Stimulated activated naive CD8-positive, alpha-beta T cell treated with anti-CD3 and anti-CD28 coated beads, Interleukin-15, amount 100 ng/mL, for 72 hours (primary cell): ENCODE measurements around the gene SYCP3.

Experiments
- ATAC-seq: fragments of 150-1000 bp; cut with Tn5 transposase; 2 replicates; pipeline ENCODE4 v1.10.0; 2021; ENCODE audit warnings: mild to moderate bottlenecking, moderate library complexity
- DNase-seq, 2 donors: peaks; one replicate each; pipeline ENCODE4 v3.0.0; 2021 to 2022
- H3K27ac Mint-ChIP-seq, 2 donors: one replicate each; pipeline ENCODE4 v1.8.0; 2022; ENCODE audit warnings: mild to moderate bottlenecking in 2 of 2, mixed read lengths in 2 of 2, moderate library complexity in 2 of 2
- H3K27me3 Mint-ChIP-seq: one replicate; pipeline ENCODE4 v1.8.0; 2022; ENCODE audit warnings: mixed read lengths
- H3K4me1 Mint-ChIP-seq: one replicate; pipeline ENCODE4 v1.8.0; 2022; ENCODE audit warnings: mild to moderate bottlenecking, mixed read lengths
- H3K4me3 Mint-ChIP-seq, 2 donors: one replicate each; pipeline ENCODE4 v1.8.0; 2022; ENCODE audit warnings: mild to moderate bottlenecking in 2 of 2, mixed read lengths in 2 of 2, moderate library complexity in 1 of 2
- H3K9me3 Mint-ChIP-seq, 2 donors: one replicate each; pipeline ENCODE4 v1.8.0; 2022; ENCODE audit warnings: mixed read lengths in 2 of 2

SYCP3 gene

DNA sequence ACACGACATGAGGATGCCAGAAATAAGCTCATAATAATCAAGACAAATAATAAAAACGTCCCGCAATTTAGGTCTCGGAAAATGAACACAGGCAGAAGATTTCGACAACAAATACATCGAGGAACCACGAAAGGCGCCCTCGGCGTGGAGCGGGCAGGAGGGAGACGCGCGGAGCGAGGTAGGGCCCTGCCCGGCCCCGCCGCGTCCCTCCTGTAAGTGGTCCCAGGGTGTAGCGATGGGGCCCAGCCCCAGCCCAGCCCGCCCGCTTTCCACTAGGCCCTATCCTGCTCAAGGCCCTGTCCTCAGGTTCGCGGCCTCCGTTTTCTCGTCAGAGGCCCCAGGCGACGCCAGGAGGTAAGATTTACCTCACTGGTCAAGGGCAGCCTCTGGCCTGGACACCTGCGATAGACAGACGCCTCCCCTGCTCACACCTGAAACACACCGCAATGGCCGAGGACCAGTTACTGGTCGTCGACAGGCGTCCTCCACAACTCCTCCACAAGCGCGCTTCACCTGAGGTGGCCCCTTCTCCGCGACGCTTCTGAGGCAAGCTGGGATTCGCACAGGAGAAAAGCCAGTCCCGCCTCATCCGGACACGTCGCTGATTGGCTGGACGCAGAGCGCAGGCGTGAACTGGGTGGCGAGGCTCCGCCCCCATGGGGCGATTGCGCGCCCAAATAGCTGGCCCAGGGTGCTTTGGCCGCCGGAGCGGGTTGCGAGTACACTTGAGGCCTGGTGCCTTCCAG is at the start of gene SYCP3:
SYCP3 (minus strand) TSS at position 543 of the 746 bp plus-strand sequence. CDS start 1,527 bp downstream, outside the sequence.
- H3K27me3 Mint-ChIP-seq = no peaks in the 10 kb centered on the region
- H3K9me3 Mint-ChIP-seq = no peaks in the 10 kb centered on the region
- peak within 1 kb of the TSS in 1 of 2 donors; percentile 59 for H3K27ac Mint-ChIP-seq
- no peak for DNase-seq
- peak; percentile 60 for ATAC-seq
- no peak within 1 kb of the TSS for H3K4me3 Mint-ChIP-seq
- H3K4me1 Mint-ChIP-seq = peaks cover 11% of the 10 kb centered on the region

DNA sequence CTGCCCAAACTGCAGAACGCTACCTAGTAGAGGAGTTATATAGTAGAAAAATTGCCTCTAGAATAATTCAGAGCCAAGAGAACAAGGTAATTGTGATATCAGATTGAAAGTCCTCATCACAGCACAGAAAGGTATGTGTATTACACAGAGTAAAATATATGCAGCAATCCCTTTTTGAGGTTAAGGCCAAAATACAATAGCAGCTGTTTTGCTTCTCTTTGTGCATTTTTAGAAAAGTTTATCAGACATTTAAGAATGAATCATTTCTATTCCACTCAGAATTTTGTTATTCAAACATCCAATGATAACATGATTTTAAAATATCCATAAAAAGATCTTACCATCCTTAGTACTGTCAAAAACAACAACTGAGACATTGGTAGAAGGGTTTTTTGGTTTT is 46.4 kb upstream of the SYCP3 start:
- H3K27ac Mint-ChIP-seq = no peak overlapping the region
- H3K9me3 Mint-ChIP-seq = no peaks in the 10 kb centered on the region
- H3K4me3 Mint-ChIP-seq = no peak overlapping the region
- ATAC-seq (no peak), DNase-seq (no peak)
- H3K27me3 Mint-ChIP-seq = no peaks in the 10 kb centered on the region
- H3K4me1 Mint-ChIP-seq = peaks cover 47% of the 10 kb centered on the region

DNA sequence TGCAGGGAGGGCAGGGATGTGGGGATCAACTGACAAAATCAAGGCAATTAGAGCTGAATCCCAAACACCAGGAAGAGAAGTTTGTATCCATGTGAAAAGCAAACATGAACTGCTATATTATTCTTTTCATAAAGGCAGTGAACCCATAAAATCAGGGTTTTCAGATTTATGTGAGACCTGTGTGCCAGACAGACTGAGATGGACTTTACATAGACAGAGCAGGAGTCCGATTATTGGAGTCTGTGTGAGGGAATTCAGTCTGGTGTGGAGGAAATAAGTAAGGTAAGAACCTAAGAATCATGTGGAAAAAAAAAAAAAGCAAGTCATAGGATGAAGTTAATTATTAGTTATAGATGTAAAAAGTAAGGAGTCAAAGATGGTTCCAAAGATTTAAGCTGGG is 45.1 kb upstream of the SYCP3 start:
- no peak overlapping the region for H3K27ac Mint-ChIP-seq

DNA sequence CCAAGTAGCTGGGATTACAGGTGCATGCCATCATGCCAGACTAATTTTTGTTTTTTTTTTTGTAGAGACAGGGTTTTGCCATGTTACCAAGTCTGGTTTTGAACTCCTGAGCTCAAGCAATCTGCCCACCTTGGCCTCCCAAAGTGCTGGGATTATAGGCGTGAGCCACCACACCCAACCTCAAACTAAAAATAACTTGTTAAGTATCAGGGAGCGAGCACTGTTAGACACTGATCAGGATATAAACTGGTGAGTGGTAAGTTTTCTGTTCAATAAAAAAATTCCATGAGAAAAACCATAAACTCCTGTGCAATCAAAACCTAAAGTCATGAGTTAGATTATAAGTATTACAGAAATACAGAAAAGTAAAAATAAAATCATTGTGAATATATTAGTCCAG is 44.6 kb upstream of the SYCP3 start:
- DNase-seq (no peak), ATAC-seq (no peak)
- Mint-ChIP-seq H3K27ac (no peak overlapping the region), H3K9me3 (no peaks in the 10 kb centered on the region), H3K27me3 (no peaks in the 10 kb centered on the region), H3K4me3 (no peak overlapping the region), H3K4me1 (peaks cover 38% of the 10 kb centered on the region)

More for the DNA sequence above, 45.1 kb upstream of the SYCP3 start:
- Mint-ChIP-seq H3K9me3 (no peaks in the 10 kb centered on the region), H3K4me1 (peaks cover 41% of the 10 kb centered on the region), H3K27me3 (no peaks in the 10 kb centered on the region), H3K4me3 (no peak overlapping the region)
- ATAC-seq = no peak
- no peak for DNase-seq

DNA sequence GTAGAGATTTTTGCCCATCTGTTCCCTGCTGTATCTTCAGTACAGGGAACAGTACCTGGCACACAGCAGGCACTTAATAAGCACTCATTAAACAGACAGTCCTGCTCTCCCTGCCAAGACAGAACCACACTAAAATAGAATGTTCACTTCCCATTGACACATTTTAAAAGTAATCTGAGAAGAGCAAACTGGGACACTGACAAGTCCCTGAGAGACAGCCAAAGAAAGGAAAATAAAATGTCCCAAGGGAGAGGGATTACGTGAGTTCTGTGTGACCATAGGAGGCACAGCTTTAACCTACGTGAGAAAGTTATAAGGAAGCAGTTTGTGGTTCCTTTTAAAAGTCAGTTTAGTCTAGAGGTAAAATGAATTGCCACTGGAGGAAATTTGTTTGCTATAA is 43.9 kb upstream of the SYCP3 start:
- no peak for ATAC-seq
- Mint-ChIP-seq H3K27ac (peak overlapping the region; percentile 54 to 75), H3K4me3 (peak overlapping the region in 1 of 2 donors; percentile 11)

DNA sequence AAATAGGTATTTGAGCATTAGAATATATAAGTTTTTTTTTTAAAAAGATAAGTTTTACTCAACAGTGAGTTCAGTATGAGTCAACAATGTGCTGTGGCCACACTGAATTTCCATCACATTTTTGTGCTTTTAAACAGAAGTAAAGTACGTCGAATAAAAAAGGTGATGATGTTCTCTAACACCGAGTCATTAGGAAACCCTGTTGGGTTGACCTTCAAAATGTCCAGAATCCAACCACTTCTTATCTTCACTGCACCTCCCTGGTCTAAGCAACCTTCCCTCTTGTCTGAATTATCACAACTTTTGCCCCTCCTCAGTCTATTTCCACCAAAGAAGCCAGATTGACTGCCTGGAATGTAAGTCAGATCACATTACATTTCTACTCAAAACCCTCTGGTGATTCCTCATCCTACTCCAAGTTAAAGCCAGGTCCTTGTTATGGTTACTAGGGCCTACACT is 43.0 kb upstream of the SYCP3 start:
- H3K4me1 Mint-ChIP-seq = peaks cover 38% of the 10 kb centered on the region
- H3K4me3 Mint-ChIP-seq = peak overlapping the region; percentile 11 to 50
- H3K27me3 Mint-ChIP-seq = no peaks in the 10 kb centered on the region
- no peaks in the 10 kb centered on the region for H3K9me3 Mint-ChIP-seq
- peak; percentile 87 for ATAC-seq
- peak overlapping the region in 1 of 2 donors; percentile 75 for H3K27ac Mint-ChIP-seq
- DNase-seq = peak in 1 of 2 donors; percentile 36

More for the DNA sequence above, 43.9 kb upstream of the SYCP3 start:
- no peak for DNase-seq
- Mint-ChIP-seq H3K9me3 (no peaks in the 10 kb centered on the region), H3K4me1 (peaks cover 38% of the 10 kb centered on the region), H3K27me3 (no peaks in the 10 kb centered on the region)

DNA sequence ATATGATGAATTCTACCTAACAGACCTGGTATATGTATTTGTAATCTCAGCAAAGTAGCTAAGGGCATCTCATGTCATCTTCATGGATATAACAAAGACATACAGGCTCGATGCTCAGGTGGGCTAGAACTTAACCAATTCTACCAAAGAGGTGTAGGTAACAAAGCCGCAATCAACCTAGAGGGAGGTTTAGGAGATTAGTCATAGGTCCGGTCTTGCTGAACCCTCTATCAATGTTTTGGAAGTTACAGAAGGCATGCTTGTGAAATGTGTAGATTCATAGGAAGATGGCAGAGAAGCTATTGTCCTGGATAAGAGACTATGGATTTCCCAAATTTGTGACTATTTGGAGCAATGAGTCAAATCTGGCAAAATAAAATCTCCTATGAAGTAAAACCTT is 42.6 kb upstream of the SYCP3 start:
- Mint-ChIP-seq H3K27me3 (no peaks in the 10 kb centered on the region), H3K4me3 (peak overlapping the region in 1 of 2 donors; percentile 50), H3K27ac (peak overlapping the region; percentile 16 to 96), H3K4me1 (peaks cover 38% of the 10 kb centered on the region), H3K9me3 (no peaks in the 10 kb centered on the region)
- ATAC-seq (peak; percentile 65), DNase-seq (no peak)

DNA sequence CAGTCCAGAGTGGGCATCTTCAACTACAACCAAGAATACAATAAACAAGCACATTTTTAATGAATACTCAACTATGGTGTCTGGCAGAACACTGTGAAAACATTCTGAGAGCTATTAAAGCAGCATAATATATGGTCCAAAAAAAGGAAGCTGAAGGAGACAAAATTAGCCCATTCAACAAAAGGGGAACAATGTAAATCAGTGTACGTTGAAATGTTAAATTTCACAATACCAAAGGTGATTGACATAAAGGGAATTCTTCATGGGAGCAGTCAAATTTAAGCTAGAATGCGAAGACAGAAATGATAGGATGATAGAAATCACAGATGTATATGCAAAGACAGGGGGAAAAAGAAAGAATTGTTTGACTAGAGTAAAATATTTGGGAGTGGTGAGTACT is 41.3 kb upstream of the SYCP3 start:
- H3K27me3 Mint-ChIP-seq = no peaks in the 10 kb centered on the region
- H3K9me3 Mint-ChIP-seq = no peaks in the 10 kb centered on the region
- H3K4me1 Mint-ChIP-seq = peaks cover 38% of the 10 kb centered on the region
- H3K27ac Mint-ChIP-seq = peak overlapping the region in 1 of 2 donors; percentile 93
- DNase-seq (no peak), ATAC-seq (no peak)
- H3K4me3 Mint-ChIP-seq = no peak overlapping the region

DNA sequence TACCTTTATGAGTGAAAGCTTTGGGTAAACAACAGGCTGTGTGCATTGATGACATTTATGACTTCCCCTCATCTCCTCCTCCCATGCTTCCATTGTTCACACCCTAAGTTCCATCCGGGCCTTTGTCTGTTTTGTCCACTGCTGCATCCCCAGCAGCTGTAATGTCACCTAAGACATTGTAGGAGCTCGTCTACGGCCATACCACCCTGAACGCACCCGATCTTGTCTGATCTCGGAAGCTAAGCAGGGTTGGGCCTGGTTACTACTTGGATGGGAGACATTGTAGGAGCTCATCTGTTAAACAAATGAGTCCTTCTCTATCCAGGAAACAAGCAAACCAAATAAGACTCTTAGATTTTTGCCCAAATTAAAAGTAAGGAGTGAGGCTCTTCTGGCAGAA is 40.4 kb upstream of the SYCP3 start:
- no peak overlapping the region for H3K27ac Mint-ChIP-seq
- ATAC-seq (no peak), DNase-seq (no peak)
- no peak overlapping the region for H3K4me3 Mint-ChIP-seq
- no peaks in the 10 kb centered on the region for H3K27me3 Mint-ChIP-seq
- H3K9me3 Mint-ChIP-seq = no peaks in the 10 kb centered on the region
- H3K4me1 Mint-ChIP-seq = peaks cover 38% of the 10 kb centered on the region

DNA sequence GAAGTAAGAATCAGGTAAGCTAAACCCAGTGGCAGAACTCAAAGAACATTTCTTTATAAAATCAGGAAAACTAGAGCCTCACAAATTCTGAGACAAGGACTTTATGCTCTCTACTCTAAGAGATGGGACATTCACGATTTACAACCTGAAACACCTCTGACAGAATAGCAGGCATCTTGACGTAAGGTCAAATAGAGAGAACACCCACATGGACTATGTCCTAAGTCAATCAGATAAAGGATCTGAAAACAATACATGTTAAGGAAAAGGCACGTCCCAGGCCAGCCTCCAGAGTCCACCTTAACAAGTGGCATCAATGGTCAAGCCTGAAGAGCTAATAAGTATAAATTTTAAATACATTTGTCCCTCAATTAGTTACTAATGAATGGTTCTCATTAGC is 39.9 kb upstream of the SYCP3 start:
- H3K4me3 Mint-ChIP-seq = no peak overlapping the region
- DNase-seq = no peak
- H3K4me1 Mint-ChIP-seq = peaks cover 33% of the 10 kb centered on the region
- no peak overlapping the region for H3K27ac Mint-ChIP-seq
- H3K27me3 Mint-ChIP-seq = no peaks in the 10 kb centered on the region
- H3K9me3 Mint-ChIP-seq = no peaks in the 10 kb centered on the region
- ATAC-seq = no peak

DNA sequence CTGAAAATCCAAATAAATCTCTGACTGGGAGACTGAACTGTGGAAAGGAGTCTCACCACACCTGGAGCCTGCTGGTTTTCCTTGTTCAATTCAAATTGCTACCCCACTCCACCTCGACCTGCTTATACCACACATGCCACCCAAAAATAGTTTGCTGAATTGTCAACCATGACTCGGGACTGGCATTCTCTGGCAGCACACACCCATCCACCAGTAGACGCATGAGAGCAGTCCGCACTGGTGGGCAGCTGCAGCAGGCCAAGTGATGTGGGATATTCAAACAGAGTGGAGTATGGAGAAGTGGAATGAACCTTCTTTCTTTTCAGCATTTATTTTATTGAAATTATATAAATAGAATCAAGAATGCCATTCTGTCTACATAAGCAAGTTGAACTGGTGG is 38.7 kb upstream of the SYCP3 start:
- H3K4me3 Mint-ChIP-seq = no peak overlapping the region
- no peaks in the 10 kb centered on the region for H3K27me3 Mint-ChIP-seq
- peaks cover 30% of the 10 kb centered on the region for H3K4me1 Mint-ChIP-seq
- no peak for ATAC-seq
- DNase-seq = no peak
- no peak overlapping the region for H3K27ac Mint-ChIP-seq
- H3K9me3 Mint-ChIP-seq = no peaks in the 10 kb centered on the region

DNA sequence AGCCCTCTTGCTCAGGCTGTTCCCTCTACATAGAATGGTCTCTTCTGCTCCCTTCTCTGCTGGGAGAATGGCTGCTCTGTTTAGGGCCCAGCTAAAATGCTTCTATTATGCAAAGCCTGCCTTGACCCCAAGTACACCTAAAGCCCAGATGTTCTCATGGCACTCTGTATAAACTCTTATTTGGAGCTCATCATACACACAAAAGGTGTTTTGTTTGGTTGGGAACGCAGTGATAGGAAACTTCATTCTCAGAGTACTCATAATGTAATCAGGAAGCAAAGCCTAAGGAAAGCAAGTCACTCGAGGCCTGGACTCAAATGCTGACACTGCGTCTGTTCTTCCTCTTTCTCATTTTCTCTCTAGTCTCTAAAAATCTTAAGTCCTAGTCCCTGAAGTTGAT is 38.2 kb upstream of the SYCP3 start:
- no peak for DNase-seq
- Mint-ChIP-seq H3K4me1 (peaks cover 25% of the 10 kb centered on the region), H3K4me3 (no peak overlapping the region), H3K9me3 (no peaks in the 10 kb centered on the region), H3K27ac (peak overlapping the region in 1 of 2 donors; percentile 77), H3K27me3 (no peaks in the 10 kb centered on the region)
- no peak for ATAC-seq

DNA sequence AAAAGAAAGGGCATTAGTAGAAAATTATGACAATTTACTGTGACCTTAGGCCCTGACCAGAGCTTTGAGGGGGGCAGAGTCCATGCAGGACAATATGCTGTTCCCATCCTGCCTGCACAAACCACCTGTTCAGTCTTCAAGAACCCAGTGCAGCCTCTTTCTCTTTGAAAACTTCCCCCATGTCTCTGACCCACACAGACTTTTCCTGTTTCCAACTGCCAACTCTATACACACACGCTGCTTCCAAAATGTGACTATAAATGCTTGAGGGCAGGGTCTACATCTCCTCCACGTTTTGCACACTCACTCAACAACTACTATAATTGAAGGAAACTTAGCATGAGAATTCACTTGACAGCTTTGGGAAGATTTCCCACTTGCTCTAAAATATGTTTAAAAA is 36.6 kb upstream of the SYCP3 start:
- Mint-ChIP-seq H3K27ac (peak overlapping the region in 1 of 2 donors; percentile 42), H3K9me3 (no peaks in the 10 kb centered on the region), H3K27me3 (no peaks in the 10 kb centered on the region), H3K4me3 (no peak overlapping the region), H3K4me1 (peaks cover 10% of the 10 kb centered on the region)
- DNase-seq = no peak
- ATAC-seq = no peak

DNA sequence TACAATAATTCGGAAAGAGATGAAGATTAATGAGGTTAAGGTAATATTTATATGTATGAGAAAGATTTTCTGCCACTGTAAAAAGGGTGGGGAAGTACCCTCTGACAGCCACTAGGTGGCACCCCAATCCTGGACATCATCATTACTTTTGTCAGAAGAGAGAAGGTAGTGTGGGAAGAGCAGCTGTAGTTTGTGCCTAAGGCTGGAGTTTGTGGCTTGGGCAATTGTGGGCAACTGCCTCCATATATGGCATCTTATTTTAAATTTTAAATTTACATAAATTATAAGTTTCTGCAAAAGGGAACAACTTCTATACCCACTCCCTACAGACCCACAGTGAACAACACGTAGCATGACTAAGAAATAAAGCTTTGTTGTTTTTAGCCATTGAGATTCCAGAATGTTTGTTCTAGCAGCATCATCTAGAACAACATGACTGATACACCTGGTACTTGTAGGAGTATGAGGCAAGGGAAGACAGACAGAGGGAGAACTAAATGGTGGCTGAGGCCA is 34.4 kb upstream of the SYCP3 start:
- ATAC-seq = peak; percentile 72
- DNase-seq = peak; percentile 48 to 65
- Mint-ChIP-seq H3K4me3 (no peak overlapping the region), H3K9me3 (no peaks in the 10 kb centered on the region), H3K27me3 (no peaks in the 10 kb centered on the region), H3K27ac (no peak overlapping the region), H3K4me1 (peaks cover 6% of the 10 kb centered on the region)

DNA sequence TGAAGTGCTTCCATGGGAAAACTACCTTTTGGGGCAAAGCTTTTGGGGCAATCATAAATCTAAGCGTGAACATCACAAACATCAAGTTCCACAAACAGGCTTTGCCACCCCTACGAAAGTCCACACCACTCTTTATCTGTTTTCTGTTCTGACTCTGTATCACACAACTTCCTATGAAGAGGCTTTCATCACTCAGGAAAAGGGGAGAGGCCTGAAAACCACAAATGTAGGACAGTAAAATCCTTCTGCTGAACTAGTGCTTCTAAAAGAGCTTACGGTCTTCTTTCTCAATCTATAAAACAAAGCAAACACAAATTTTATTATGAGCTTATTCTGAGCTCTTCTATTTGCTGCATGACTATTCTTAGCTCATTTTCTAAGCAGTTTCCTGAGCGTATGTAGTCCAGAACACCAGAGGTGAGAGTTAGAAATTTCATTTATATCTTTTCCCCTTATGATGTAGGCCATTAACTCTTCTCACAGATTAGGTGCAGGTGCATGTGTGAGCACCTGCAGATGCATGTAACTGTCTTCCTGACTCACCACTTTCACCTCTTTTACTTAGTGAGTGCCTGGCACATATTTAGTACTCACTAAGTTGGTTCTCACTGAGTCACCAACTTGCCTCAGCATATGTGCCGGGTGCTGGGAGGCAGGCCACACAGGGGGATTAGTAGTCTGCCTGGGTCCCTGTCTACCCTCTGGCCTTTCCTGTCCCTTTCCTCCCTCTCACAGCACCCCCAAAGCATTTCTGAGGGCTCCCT is 32.9 kb upstream of the SYCP3 start:
- Mint-ChIP-seq H3K4me1 (peaks cover 6% of the 10 kb centered on the region), H3K27ac (no peak overlapping the region), H3K9me3 (no peaks in the 10 kb centered on the region), H3K4me3 (no peak overlapping the region), H3K27me3 (no peaks in the 10 kb centered on the region)
- no peak for ATAC-seq
- DNase-seq = no peak

DNA sequence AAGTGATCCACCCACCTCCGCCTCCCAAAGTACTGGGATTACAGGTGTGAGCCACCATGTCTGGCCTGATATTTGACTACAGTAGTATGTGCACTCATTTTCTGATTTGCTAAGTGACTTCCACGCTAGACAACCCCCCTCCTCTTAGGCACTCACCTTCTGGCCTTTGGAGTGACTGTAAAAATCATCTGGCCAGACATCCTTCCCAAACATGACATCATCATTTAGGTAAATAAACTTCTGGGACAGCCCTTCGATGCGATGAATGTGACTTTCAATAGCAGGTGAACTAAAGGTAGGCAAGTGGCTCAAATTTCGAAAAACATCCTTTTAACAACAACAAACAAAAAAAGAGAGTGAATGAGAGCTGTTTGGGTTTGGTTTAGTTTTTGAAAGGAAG is 30.6 kb upstream of the SYCP3 start:
- H3K9me3 Mint-ChIP-seq = no peaks in the 10 kb centered on the region
- H3K4me1 Mint-ChIP-seq = peaks cover 6% of the 10 kb centered on the region
- no peak overlapping the region for H3K4me3 Mint-ChIP-seq
- ATAC-seq = no peak
- DNase-seq = no peak
- H3K27ac Mint-ChIP-seq = no peak overlapping the region
- no peaks in the 10 kb centered on the region for H3K27me3 Mint-ChIP-seq
